Thoracic aorta (tissue), 2 donors: ENCODE data around the gene PAK5. TPM values are rescaled to one million over a fixed set of nuclear protein-coding genes. Genes with fewer than 3 reads are reported as not detected.

ENCODE experiments used
- ATAC-seq: fragments of 150-250 bp; one replicate; pipeline ENCODE4 v1.8.0; 2017; ENCODE audit warnings: low read depth; ENCODE audit not compliant: insufficient number of reproducible peaks, low FRiP score
- DNase-seq: peaks from one replicate; pipeline ENCODE4 v3.0.0-alpha.2; 2020; ENCODE audit warnings: low spot score
- H3K27ac ChIP-seq, 2 donors: fragments of 200-600 bp; sonication (generic); 1 replicate in 1 of 2; 2 replicates in 1 of 2; pipeline ENCODE4 v1.5.1; 2016; ENCODE audit warnings: mild to moderate bottlenecking in 2 of 2, moderate library complexity in 2 of 2
- H3K27me3 ChIP-seq: fragments of 200-600 bp; sonication (generic); replicated peaks from 2 replicates; pipeline ENCODE4 v1.6.0; 2016; ENCODE audit warnings: mild to moderate bottlenecking; ENCODE audit not compliant: insufficient read depth
- H3K36me3 ChIP-seq: fragments of 200-600 bp; sonication (generic); one replicate; pipeline ENCODE4 v1.5.1; 2016
- H3K4me1 ChIP-seq, 2 donors: fragments of 200-600 bp; sonication (generic); 1 replicate in 1 of 2; 2 replicates in 1 of 2; pipeline versions ENCODE4 v1.5.1 to v1.6.0; 2016; ENCODE audit warnings: low read depth in 2 of 2, mild to moderate bottlenecking in 1 of 2; ENCODE audit not compliant: control insufficient read depth in 1 of 2
- H3K4me3 ChIP-seq: fragments of 200-600 bp; sonication (generic); 2 replicates; pipeline ENCODE4 v1.5.1; 2016; ENCODE audit warnings: mild to moderate bottlenecking
- H3K9me3 ChIP-seq: fragments of 200-600 bp; sonication (generic); 2 replicates; pipeline ENCODE4 v1.5.1; 2016
- total RNA-seq, 2 donors: library from RNA; depleted of rRNA; stranded (reverse); fragments of >200 nt; gene quantifications; one replicate each; pipeline versions ENCODE4 v1.1.0 to v1.2.3, GENCODE V29; 2016
- TF ChIP-seq, protein P1 (sequence below): fragments of 200-600 bp; sonication (generic); IDR thresholded peaks from one replicate; pipeline ENCODE4 v1.5.1; 2019; ENCODE audit warnings: antibody characterized with exemption

PAK5 gene
- total RNA-seq, 2 donors from 2014 or later: not detected

DNA sequence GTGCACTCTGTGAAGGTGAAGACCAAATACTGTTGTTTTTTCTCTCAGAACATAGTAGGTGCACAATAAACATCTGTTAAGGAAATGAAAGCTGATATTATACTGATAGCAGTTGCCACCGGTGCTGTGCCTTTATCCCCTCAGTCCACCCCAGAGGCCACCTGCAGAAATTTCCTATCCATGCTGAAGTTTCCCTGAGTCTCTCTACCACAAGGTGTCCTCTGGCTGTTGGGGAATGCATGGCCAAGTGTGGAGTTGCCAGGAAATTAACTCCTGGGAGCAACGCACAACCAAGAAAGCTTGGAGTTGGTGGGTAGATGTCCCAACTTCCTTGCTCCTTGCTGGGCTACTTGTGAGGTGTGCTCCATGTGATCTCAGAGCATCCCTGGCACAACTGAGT, 210.3 kb downstream of the PAK5 start:
- ATAC-seq (no peak), DNase-seq (no peak)
- Histone ChIP-seq H3K27ac (no peak overlapping the region), H3K4me3 (no peak overlapping the region), H3K4me1 (no peaks in the 10 kb centered on the region), H3K36me3 (no peaks in the 10 kb centered on the region), H3K9me3 (no peaks in the 10 kb centered on the region), H3K27me3 (no peaks in the 10 kb centered on the region)
- TF ChIP-seq, protein P1, sequence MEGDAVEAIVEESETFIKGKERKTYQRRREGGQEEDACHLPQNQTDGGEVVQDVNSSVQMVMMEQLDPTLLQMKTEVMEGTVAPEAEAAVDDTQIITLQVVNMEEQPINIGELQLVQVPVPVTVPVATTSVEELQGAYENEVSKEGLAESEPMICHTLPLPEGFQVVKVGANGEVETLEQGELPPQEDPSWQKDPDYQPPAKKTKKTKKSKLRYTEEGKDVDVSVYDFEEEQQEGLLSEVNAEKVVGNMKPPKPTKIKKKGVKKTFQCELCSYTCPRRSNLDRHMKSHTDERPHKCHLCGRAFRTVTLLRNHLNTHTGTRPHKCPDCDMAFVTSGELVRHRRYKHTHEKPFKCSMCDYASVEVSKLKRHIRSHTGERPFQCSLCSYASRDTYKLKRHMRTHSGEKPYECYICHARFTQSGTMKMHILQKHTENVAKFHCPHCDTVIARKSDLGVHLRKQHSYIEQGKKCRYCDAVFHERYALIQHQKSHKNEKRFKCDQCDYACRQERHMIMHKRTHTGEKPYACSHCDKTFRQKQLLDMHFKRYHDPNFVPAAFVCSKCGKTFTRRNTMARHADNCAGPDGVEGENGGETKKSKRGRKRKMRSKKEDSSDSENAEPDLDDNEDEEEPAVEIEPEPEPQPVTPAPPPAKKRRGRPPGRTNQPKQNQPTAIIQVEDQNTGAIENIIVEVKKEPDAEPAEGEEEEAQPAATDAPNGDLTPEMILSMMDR: no peak

DNA sequence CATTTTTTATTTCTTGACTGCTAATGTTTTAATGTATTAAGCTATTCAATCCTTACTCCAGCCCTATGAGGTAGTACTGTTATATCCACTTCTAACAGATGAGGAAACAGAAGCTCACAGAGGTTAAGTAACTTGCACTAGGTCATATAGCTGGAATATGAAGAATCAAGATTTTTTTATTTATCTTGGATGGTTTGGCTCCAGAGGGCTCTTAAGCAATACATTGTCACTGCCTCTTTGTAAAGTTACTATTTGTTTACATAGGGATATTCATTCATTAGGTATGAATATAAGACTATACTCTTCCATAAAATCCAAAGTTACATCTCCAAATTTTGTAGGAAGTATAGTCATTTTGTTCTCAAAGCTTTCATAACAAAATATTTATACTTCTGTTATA, 210.7 kb downstream of the PAK5 start:
- Histone ChIP-seq H3K4me1 (no peaks in the 10 kb centered on the region), H3K27ac (no peak overlapping the region), H3K9me3 (no peaks in the 10 kb centered on the region), H3K4me3 (no peak overlapping the region), H3K27me3 (no peaks in the 10 kb centered on the region), H3K36me3 (no peaks in the 10 kb centered on the region)
- ATAC-seq (no peak), DNase-seq (no peak)
- TF ChIP-seq, protein P1: no peak

DNA sequence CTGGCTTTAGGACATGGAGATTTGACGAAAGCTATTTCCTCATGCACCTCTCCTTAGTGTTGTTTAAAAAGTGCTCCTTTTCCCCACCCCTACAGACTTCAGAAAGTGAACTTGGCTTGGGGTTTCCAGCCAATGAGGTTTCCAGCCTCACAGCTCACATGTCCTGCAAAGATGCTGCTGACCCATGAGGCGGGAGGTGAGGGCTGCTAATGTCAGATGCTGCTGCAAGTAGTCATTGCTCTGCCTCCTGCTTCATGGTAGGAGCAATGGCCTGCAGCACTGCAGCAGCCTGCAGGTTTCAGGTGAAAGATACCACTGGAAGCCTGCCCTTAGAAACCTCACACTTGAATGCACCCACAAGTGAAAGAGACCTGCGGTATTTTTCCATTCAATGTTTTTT, 211.7 kb downstream of the PAK5 start:
- no peaks in the 10 kb centered on the region for H3K36me3 ChIP-seq
- ATAC-seq (no peak), DNase-seq (no peak)
- H3K9me3 ChIP-seq: no peaks in the 10 kb centered on the region
- no peaks in the 10 kb centered on the region for H3K27me3 ChIP-seq
- TF ChIP-seq, protein P1: no peak
- H3K27ac ChIP-seq: no peak overlapping the region
- no peaks in the 10 kb centered on the region for H3K4me1 ChIP-seq
- no peak overlapping the region for H3K4me3 ChIP-seq

DNA sequence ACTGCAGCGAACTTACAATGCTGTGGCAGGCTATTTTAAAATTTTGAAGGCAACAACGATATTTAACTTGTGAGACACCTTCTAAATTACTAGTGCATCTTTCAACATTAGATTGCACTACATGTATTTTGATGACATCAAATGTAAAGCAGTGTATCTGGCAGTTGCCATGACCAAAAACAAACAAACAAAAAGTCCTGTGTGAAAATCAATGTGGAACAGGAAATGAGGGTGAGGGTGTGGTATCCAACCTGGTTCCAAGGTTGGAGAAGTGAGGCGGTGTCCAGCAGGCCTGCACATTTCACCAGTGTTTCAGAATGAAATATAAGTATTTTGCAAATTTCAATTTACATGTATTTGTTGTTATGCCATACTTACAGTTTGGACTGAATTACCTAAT, 212.5 kb downstream of the PAK5 start:
- H3K27me3 ChIP-seq: no peaks in the 10 kb centered on the region
- H3K4me3 ChIP-seq: no peak overlapping the region
- no peak overlapping the region for H3K27ac ChIP-seq
- no peaks in the 10 kb centered on the region for H3K36me3 ChIP-seq
- DNase-seq (no peak), ATAC-seq (no peak)
- TF ChIP-seq, protein P1: no peak
- no peaks in the 10 kb centered on the region for H3K4me1 ChIP-seq
- no peaks in the 10 kb centered on the region for H3K9me3 ChIP-seq

DNA sequence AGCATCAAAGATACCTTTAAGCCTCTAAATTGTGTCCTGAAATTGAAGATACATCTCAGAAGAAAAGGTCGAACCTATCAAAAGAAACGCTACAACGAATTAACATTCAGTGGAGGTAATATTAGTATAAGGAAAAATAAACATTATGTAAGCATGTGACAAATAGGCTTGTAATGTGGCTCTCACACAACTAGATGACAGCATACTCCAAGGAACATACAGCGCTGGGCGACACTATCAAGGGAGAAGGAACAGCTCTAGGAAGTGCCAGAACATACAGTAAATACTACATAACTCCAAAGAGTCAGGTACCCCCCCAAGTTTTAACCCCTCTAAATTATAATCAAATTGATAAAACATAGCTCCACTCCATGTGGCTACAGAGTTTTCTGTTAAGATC, 220.9 kb downstream of the PAK5 start:
- no peaks in the 10 kb centered on the region for H3K27me3 ChIP-seq
- H3K36me3 ChIP-seq: no peaks in the 10 kb centered on the region
- TF ChIP-seq, protein P1: peak; percentile 36
- ATAC-seq (peak; percentile 66), DNase-seq (no peak)
- no peaks in the 10 kb centered on the region for H3K4me1 ChIP-seq
- no peak overlapping the region for H3K27ac ChIP-seq
- H3K9me3 ChIP-seq: no peaks in the 10 kb centered on the region
- H3K4me3 ChIP-seq: no peak overlapping the region
